Measurements from ENCODE around the gene KLC1. TPM values are rescaled to one million over a fixed set of nuclear protein-coding genes. Genes with fewer than 3 reads are reported as not detected.

The KLC1 gene
- total and polyA plus RNA-seq, 2 donors (not counting 1 experiment from before 2014, with no cell fraction given) = 102 to 243 TPM

- Mint-ChIP-seq H3K27me3 (no peaks in the 10 kb centered on the region), H3K27ac (no peak overlapping the region), H3K4me1 (peaks cover 54% of the 10 kb centered on the region), H3K4me3 (peak overlapping the region; percentile 86), H3K9me3 (ENCODE audit: insufficient read depth) (no peaks in the 10 kb centered on the region)
- CTCF ChIA-PET = no interaction called here
- H2AFZ ChIP-seq (ENCODE audit: insufficient read depth, low read depth, low read length, poor library complexity, severe bottlenecking) = no peak overlapping the region
- H3K27me3 ChIP-seq (replicated peaks in 1 of 4; ENCODE audit: control extremely low read depth in 1 of 4, control insufficient read depth in 3 of 4, insufficient read depth in 4 of 4, low read length in 3 of 4) = no peaks in the 10 kb centered on the region
- H4K20me1 ChIP-seq (ENCODE audit: control insufficient read depth, insufficient read depth, low read length, poor library complexity, severe bottlenecking) = peaks cover 46% of the 10 kb centered on the region
- H3K36me3 ChIP-seq (replicated peaks in 1 of 2; ENCODE audit: control extremely low read depth in 1 of 2, control insufficient read depth in 1 of 2, extremely low read depth in 1 of 2, insufficient read depth in 2 of 2, low read length in 1 of 2) = no peaks in the 10 kb centered on the region
- POLR2A ChIA-PET = interaction anchor here (0.7 kb wide), 1 partner anchor 46 kb away, joined by 3 read pairs; no protein-coding TSS in a partner anchor
- peak overlapping the region; percentile 90 for H3K9ac ChIP-seq (ENCODE audit: low read length)
- 100% methylated on average over 1 of the region's 5 CpGs for WGBS (ENCODE audit: insufficient coverage)
- H3K4me2 ChIP-seq (replicated peaks; ENCODE audit: low read depth, low read length, poor library complexity, severe bottlenecking) = peak overlapping the region; percentile 99
- TF ChIP-seq EZH2 (IDR thresholded peaks at IDR 0.05; ENCODE audit: borderline replicate concordance, insufficient read depth, low read depth, low read length, poor library complexity, severe bottlenecking) = no peak
- TF ChIP-seq CTCF (IDR thresholded peaks at IDR 0.05) = no peak
- H3K79me2 ChIP-seq (ENCODE audit: control insufficient read depth, insufficient read depth, low read length) = peaks cover 72% of the 10 kb centered on the region
- no peaks in the 10 kb centered on the region for H3K9me3 ChIP-seq (ENCODE audit: control extremely low read depth in 1 of 3, control insufficient read depth in 2 of 3, insufficient read depth in 1 of 3, low read length in 2 of 3)
- no peak for DNase-seq
- no peak overlapping the region for H3K27ac ChIP-seq (ENCODE audit: low read length in 2 of 2)
- peaks cover 28 to 36% of the 10 kb centered on the region in 2 donors for H3K4me1 ChIP-seq (ENCODE audit: control insufficient read depth in 2 of 2, insufficient read depth in 2 of 2, low read length in 2 of 2)
- peak overlapping the region in 3 of 5 experiments; percentile 75 to 86 (median 85) for H3K4me3 ChIP-seq (ENCODE audit: control extremely low read depth in 1 of 5, extremely low read depth in 1 of 5, insufficient read depth in 1 of 5, low read depth in 2 of 5, low read length in 4 of 5)
- ATAC-seq (ENCODE audit: low read depth) = no peak
- intact Hi-C loops (cut with micrococcal nuclease) = no loop called here
These were observed 1.5 kb downstream of the KLC1 start for GRCh38 chr14:103630364-103631108.

GRCh38 chr14:103633391-103633790, 4.4 kb downstream of the KLC1 start:
- H3K27me3 Mint-ChIP-seq = no peaks in the 10 kb centered on the region
- Histone ChIP-seq H3K4me1 (ENCODE audit: control insufficient read depth in 2 of 2, insufficient read depth in 2 of 2, low read length in 2 of 2) (peaks cover 22 to 31% of the 10 kb centered on the region in 2 donors), H3K4me2 (replicated peaks; ENCODE audit: low read depth, low read length, poor library complexity, severe bottlenecking) (no peak overlapping the region), H3K27me3 (replicated peaks in 1 of 4; ENCODE audit: control extremely low read depth in 1 of 4, control insufficient read depth in 3 of 4, insufficient read depth in 4 of 4, low read length in 3 of 4) (no peaks in the 10 kb centered on the region), H3K9me3 (ENCODE audit: control extremely low read depth in 1 of 3, control insufficient read depth in 2 of 3, insufficient read depth in 1 of 3, low read length in 2 of 3) (no peaks in the 10 kb centered on the region), H3K27ac (ENCODE audit: low read length in 2 of 2) (no peak overlapping the region), H4K20me1 (ENCODE audit: control insufficient read depth, insufficient read depth, low read length, poor library complexity, severe bottlenecking) (peaks cover 73% of the 10 kb centered on the region), H3K79me2 (ENCODE audit: control insufficient read depth, insufficient read depth, low read length) (peaks cover 98% of the 10 kb centered on the region), H2AFZ (ENCODE audit: insufficient read depth, low read depth, low read length, poor library complexity, severe bottlenecking) (no peak overlapping the region), H3K9ac (ENCODE audit: low read length) (no peak overlapping the region), H3K4me3 (ENCODE audit: control extremely low read depth in 1 of 5, extremely low read depth in 1 of 5, insufficient read depth in 1 of 5, low read depth in 2 of 5, low read length in 4 of 5) (no peak overlapping the region), H3K36me3 (replicated peaks in 1 of 2; ENCODE audit: control extremely low read depth in 1 of 2, control insufficient read depth in 1 of 2, extremely low read depth in 1 of 2, insufficient read depth in 2 of 2, low read length in 1 of 2) (no peaks in the 10 kb centered on the region)
- ATAC-seq (ENCODE audit: low read depth) (no peak), DNase-seq (no peak)
- H3K27ac Mint-ChIP-seq = no peak overlapping the region
- POLR2A ChIA-PET = no interaction called here
- peaks cover 53% of the 10 kb centered on the region for H3K4me1 Mint-ChIP-seq
- no peaks in the 10 kb centered on the region for H3K9me3 Mint-ChIP-seq (ENCODE audit: insufficient read depth)
- intact Hi-C loops (cut with micrococcal nuclease) = no loop called here
- TF ChIP-seq EZH2 (IDR thresholded peaks at IDR 0.05; ENCODE audit: borderline replicate concordance, insufficient read depth, low read depth, low read length, poor library complexity, severe bottlenecking) (no peak), CTCF (IDR thresholded peaks at IDR 0.05) (no peak)
- CTCF ChIA-PET = no interaction called here
- WGBS (ENCODE audit: insufficient coverage) = 67% methylated on average over 1 of the region's 1 CpG
- H3K4me3 Mint-ChIP-seq = no peak overlapping the region

Measured in B cell (primary cell).